Endothelial cell of umbilical vein (primary cell): ENCODE results near the gene KDM5B. TPM values are rescaled to one million over a fixed set of nuclear protein-coding genes. Genes with fewer than 3 reads are reported as not detected.

Experiments used
- BruUV-seq: library from RNA; stranded (reverse); fragments of 400-500 nt; replicated peaks from 2 replicates; lab custom pipeline; 2021; lab: Mats Ljungman, UMichigan
- CTCF ChIA-PET: fragments of 300-600, 350-600 bp; sonication (Branson Sonifier 250); formaldehyde crosslinking; loops from one replicate; lab custom pipeline; 2021; ENCODE audit warnings: antibody characterized with exemption, inconsistent platforms; lab: Charles Lee
- POLR2A ChIA-PET: fragments of 300-600, 350-600 bp; sonication (Branson Sonifier 250); formaldehyde crosslinking; loops from one replicate; lab custom pipeline; 2021; ENCODE audit warnings: antibody characterized with exemption, inconsistent platforms; lab: Charles Lee
- DNase-seq: peaks from one replicate; pipeline ENCODE4 v3.0.0-alpha.2; 2011; ENCODE audit warnings: low read depth, low spot score
- FAIRE-seq: peaks from 2 replicates; lab custom pipeline; 2011; peaks lifted over from hg19 to GRCh38; lab: Jason Lieb, UNC
- H2AFZ ChIP-seq: 2 replicates; pipeline ENCODE4 v1.6.0; 2012; ENCODE audit warnings: low read depth, low read length, control low read depth, inconsistent platforms
- H3K27ac ChIP-seq: 2 replicates; pipeline ENCODE4 v1.5.1; 2011; ENCODE audit warnings: low read depth, mild to moderate bottlenecking, control low read depth, low read length, moderate library complexity; ENCODE audit not compliant: insufficient read depth
- H3K27me3 ChIP-seq, 2 experiments: 2 replicates each; pipeline versions ENCODE4 v1.6.0 to v1.6.1; 2011; ENCODE audit warnings: low read length in 2 of 2, mixed read lengths in 1 of 2; ENCODE audit not compliant: control insufficient read depth in 2 of 2, insufficient read depth in 2 of 2
- H3K36me3 ChIP-seq, 2 experiments: 2 replicates in 1 of 2; 3 replicates in 1 of 2; pipeline ENCODE4 v1.5.1; 2011; ENCODE audit warnings: low read length in 2 of 2, mild to moderate bottlenecking in 1 of 2, moderate library complexity in 1 of 2; ENCODE audit not compliant: control insufficient read depth in 2 of 2, insufficient read depth in 2 of 2; ENCODE audit errors: extremely low read depth in 1 of 2
- H3K4me1 ChIP-seq: 3 replicates; pipeline ENCODE4 v1.5.1; 2011; ENCODE audit warnings: mild to moderate bottlenecking, low read length; ENCODE audit not compliant: control insufficient read depth, insufficient read depth; ENCODE audit errors: extremely low read depth
- H3K4me2 ChIP-seq: 2 replicates; pipeline ENCODE4 v1.6.1; 2011; ENCODE audit warnings: low read length, control low read depth, mixed read lengths; ENCODE audit not compliant: insufficient read depth
- H3K4me3 ChIP-seq, 3 experiments: fragments of 200-600 bp in 1 of 3; sonication (generic), shearing (Covaris generic) in 1 of 3; replicated peaks in 1 of 3; 2 replicates each; pipeline ENCODE4 v1.5.1; 2011 to 2016; ENCODE audit warnings: control low read depth in 3 of 3, low read length in 3 of 3, mild to moderate bottlenecking in 2 of 3, inconsistent platforms in 1 of 3, low read depth in 1 of 3, moderate library complexity in 1 of 3; ENCODE audit not compliant: insufficient read depth in 1 of 3
- H3K79me2 ChIP-seq: 2 replicates; pipeline ENCODE4 v1.6.0; 2012; ENCODE audit warnings: low read length, inconsistent platforms; ENCODE audit not compliant: control insufficient read depth, insufficient read depth
- H3K9ac ChIP-seq: replicated peaks from 2 replicates; pipeline ENCODE3; 2011; ENCODE audit warnings: low read length, control low read depth; ENCODE audit not compliant: insufficient read depth; ENCODE audit errors: extremely low read depth
- H3K9me1 ChIP-seq: replicated peaks from 3 replicates; pipeline ENCODE4 v1.6.0; 2011; ENCODE audit warnings: mild to moderate bottlenecking, low read length; ENCODE audit not compliant: control insufficient read depth, insufficient read depth; ENCODE audit errors: extremely low read depth
- H3K9me3 ChIP-seq: replicated peaks from 2 replicates; pipeline ENCODE4 v1.5.1; 2012; ENCODE audit warnings: low read length, inconsistent platforms; ENCODE audit not compliant: control insufficient read depth, insufficient read depth
- H4K20me1 ChIP-seq: replicated peaks from 2 replicates; pipeline ENCODE3; 2011; ENCODE audit warnings: mild to moderate bottlenecking, low read length; ENCODE audit not compliant: control insufficient read depth, insufficient read depth; ENCODE audit errors: extremely low read depth
- FOS ChIP-seq: IDR thresholded peaks from 2 replicates; pipeline ENCODE4 v1.6.1; 2011; ENCODE audit warnings: mild to moderate bottlenecking, low read length, moderate library complexity, borderline replicate concordance; ENCODE audit not compliant: insufficient read depth
- GATA2 ChIP-seq: IDR thresholded peaks from 2 replicates; pipeline ENCODE4 v1.7.0; 2011; ENCODE audit warnings: low read depth, mild to moderate bottlenecking, moderate library complexity, mixed read lengths, low read length; ENCODE audit not compliant: insufficient read length, insufficient read depth
- JUN ChIP-seq: IDR thresholded peaks from 2 replicates; pipeline ENCODE4 v1.6.1; 2011; ENCODE audit warnings: borderline replicate concordance, low read depth; ENCODE audit not compliant: insufficient read length, insufficient read depth
- MAX ChIP-seq: IDR thresholded peaks from 2 replicates; pipeline ENCODE4 v1.6.1; 2011; ENCODE audit not compliant: insufficient read depth, insufficient read length
- POLR2A ChIP-seq: IDR thresholded peaks from 2 replicates; pipeline ENCODE4 v1.6.1; 2012; ENCODE audit warnings: low read depth, mild to moderate bottlenecking, control low read depth, low read length
- POLR2AphosphoS5 ChIP-seq: IDR thresholded peaks from 2 replicates; pipeline ENCODE4 v1.6.1; 2012; ENCODE audit warnings: low read depth, mild to moderate bottlenecking, control low read depth, low read length, moderate library complexity; ENCODE audit not compliant: insufficient read depth
- dilution Hi-C: fragments of 300-500 bp; cut with MboI; formaldehyde crosslinking; loops from one replicate; pipeline ENCODE4 v1.15.0; 2019; ENCODE audit warnings: low sequenced_read_pairs; ENCODE audit not compliant: extremely low pct_ligation_motif_present
- intact Hi-C: fragments of 100-400 bp; cut with micrococcal nuclease; formaldehyde crosslinking; loops from one replicate; pipeline ENCODE4 v1.10.0; 2022
- polyA plus RNA-seq, 4 experiments: library from polyadenylated mRNA; depleted of rRNA in 3 of 4; stranded (reverse) in 3 of 4; unstranded in 1 of 4; fragments of >200 nt; gene quantifications; 2 replicates each; pipeline versions ENCODE4 v1.2.1 to v1.2.3, GENCODE V29; 2011 to 2012; ENCODE audit warnings: missing spikeins in 1 of 4
- total RNA-seq: library from RNA; stranded (reverse); gene quantifications from 2 replicates; pipeline ENCODE4 v1.2.3, GENCODE V29; 2021
- TF ChIP-seq, protein P1 (sequence below), 2 donors: IDR thresholded peaks; 1 replicate in 1 of 2; 2 replicates in 1 of 2; pipeline ENCODE4 v1.5.1; 2011; ENCODE audit warnings: low read length in 2 of 2, mild to moderate bottlenecking in 2 of 2, moderate library complexity in 2 of 2, control low read depth in 1 of 2, inconsistent platforms in 1 of 2, low read depth in 1 of 2; ENCODE audit not compliant: insufficient read depth in 1 of 2; ENCODE audit errors: extremely low read depth in 1 of 2

KDM5B gene
- total and polyA plus RNA-seq, 2 donors (not counting 3 experiments of a cell fraction or from before 2014, with no cell fraction given) = 25.2 to 65.5 TPM

- Histone ChIP-seq H3K4me2 (no peak overlapping the region), H3K27ac (no peak overlapping the region), H3K9me1 (no peaks in the 10 kb centered on the region), H3K4me3 (no peak overlapping the region), H3K9me3 (no peaks in the 10 kb centered on the region), H4K20me1 (no peaks in the 10 kb centered on the region), H3K9ac (no peak overlapping the region), H3K4me1 (no peaks in the 10 kb centered on the region), H3K27me3 (peaks cover 0 to 4% of the 10 kb centered on the region in 2 experiments), H2AFZ (no peak overlapping the region), H3K79me2 (no peaks in the 10 kb centered on the region), H3K36me3 (no peaks in the 10 kb centered on the region)
- FAIRE-seq = no peak
- intact Hi-C loops (no loop called here), dilution Hi-C loops (no loop called here)
- TF ChIP-seq JUN = no peak
- TF ChIP-seq FOS = no peak
- no peak for TF ChIP-seq POLR2AphosphoS5
- no peak for TF ChIP-seq POLR2A
- TF ChIP-seq, protein P1, sequence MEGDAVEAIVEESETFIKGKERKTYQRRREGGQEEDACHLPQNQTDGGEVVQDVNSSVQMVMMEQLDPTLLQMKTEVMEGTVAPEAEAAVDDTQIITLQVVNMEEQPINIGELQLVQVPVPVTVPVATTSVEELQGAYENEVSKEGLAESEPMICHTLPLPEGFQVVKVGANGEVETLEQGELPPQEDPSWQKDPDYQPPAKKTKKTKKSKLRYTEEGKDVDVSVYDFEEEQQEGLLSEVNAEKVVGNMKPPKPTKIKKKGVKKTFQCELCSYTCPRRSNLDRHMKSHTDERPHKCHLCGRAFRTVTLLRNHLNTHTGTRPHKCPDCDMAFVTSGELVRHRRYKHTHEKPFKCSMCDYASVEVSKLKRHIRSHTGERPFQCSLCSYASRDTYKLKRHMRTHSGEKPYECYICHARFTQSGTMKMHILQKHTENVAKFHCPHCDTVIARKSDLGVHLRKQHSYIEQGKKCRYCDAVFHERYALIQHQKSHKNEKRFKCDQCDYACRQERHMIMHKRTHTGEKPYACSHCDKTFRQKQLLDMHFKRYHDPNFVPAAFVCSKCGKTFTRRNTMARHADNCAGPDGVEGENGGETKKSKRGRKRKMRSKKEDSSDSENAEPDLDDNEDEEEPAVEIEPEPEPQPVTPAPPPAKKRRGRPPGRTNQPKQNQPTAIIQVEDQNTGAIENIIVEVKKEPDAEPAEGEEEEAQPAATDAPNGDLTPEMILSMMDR (IDR thresholded peaks at IDR 0.05; ENCODE audit: extremely low read depth in 1 of 2, insufficient read depth in 1 of 2, low read depth in 1 of 2, low read length in 2 of 2) = no peak
- TF ChIP-seq MAX = no peak
- TF ChIP-seq GATA2 = no peak
- BruUV-seq = no TSS peak
- POLR2A ChIA-PET = no interaction called here
- DNase-seq = no peak
- CTCF ChIA-PET = interaction anchor here (1.0 kb wide), 1 partner anchor 13 kb away, joined by 3 read pairs; no protein-coding TSS in a partner anchor
Measured at GRCh38 chr1:202848191-202848542, 39.9 kb upstream of the KDM5B start.
